ENCODE data around the gene DNAL1.

DNA sequence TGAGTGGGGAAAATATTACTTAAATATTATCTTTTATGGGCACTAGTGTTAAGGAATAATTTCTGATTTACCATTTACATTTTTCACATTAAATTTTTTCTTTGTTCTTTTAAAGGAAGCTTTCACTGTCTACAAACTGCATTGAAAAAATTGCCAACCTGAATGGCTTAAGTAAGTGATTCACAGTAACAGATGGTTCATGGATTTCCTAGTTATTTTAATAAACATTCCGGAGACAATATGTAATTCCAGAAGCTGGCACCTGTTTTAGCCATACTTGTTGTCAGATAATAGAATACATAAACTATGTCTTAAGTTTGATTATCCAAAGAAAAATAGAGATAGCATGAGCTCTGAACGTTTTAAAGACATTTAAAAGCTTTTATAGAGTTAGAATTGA is 17.1 kb downstream of the DNAL1 start:
- TF ChIP-seq CTCF (tag by site-specific recombination; IDR thresholded peaks at IDR 0.05) (no peak), ZNF830 (tag by site-specific recombination; IDR thresholded peaks at IDR 0.05; ENCODE audit: low read depth) (no peak), MYNN (tag by site-specific recombination; IDR thresholded peaks at IDR 0.05; ENCODE audit: borderline replicate concordance) (no peak), BCL11B (tag by site-specific recombination; IDR thresholded peaks at IDR 0.05; ENCODE audit: low read depth) (no peak), ZNF629 (tag by site-specific recombination; IDR thresholded peaks at IDR 0.05) (no peak), ZNF248 (tag by site-specific recombination; IDR thresholded peaks at IDR 0.05) (no peak), ZNF549 (tag by site-specific recombination; IDR thresholded peaks at IDR 0.05) (no peak), ZNF121 (tag by site-specific recombination; IDR thresholded peaks at IDR 0.05) (no peak), ZFP37 (tag by site-specific recombination; IDR thresholded peaks at IDR 0.05) (no peak)

Measured in HEK293 (cell line).